IMR-90 (cell line): Measurements from ENCODE around the gene SPATA2.

ENCODE experiments used
- CTCF ChIP-seq: conservative IDR thresholded peaks from 2 replicates; pipeline ENCODE4 v1.5.1; 2012; ENCODE audit warnings: mild to moderate bottlenecking, low read depth, low read length, improper control_type of control experiment
- ELK1 ChIP-seq: fragments of 150-350 bp; IDR thresholded peaks from 2 replicates; pipeline ENCODE4 v1.6.1; 2016; ENCODE audit warnings: low read depth, mild to moderate bottlenecking, low read length, moderate library complexity, borderline replicate concordance
- FOS ChIP-seq: fragments of 150-350 bp; IDR thresholded peaks from 2 replicates; pipeline ENCODE4 v1.6.1; 2016; ENCODE audit warnings: low read depth, low read length
- MAFK ChIP-seq: IDR thresholded peaks from 2 replicates; pipeline ENCODE4 v1.6.1; 2012; ENCODE audit warnings: low read depth, low read length, improper control_type of control experiment
- MXI1 ChIP-seq: IDR thresholded peaks from 2 replicates; pipeline ENCODE4 v1.6.1; 2012; ENCODE audit warnings: low read depth, mild to moderate bottlenecking, low read length, moderate library complexity, borderline replicate concordance
- NFE2L2 ChIP-seq: fragments of 150-350 bp; IDR thresholded peaks from 2 replicates; pipeline ENCODE4 v1.6.1; 2016; ENCODE audit warnings: low read depth, mild to moderate bottlenecking, low read length
- POLR2A ChIP-seq: IDR thresholded peaks from 2 replicates; pipeline ENCODE4 v1.6.1; 2012; ENCODE audit warnings: mild to moderate bottlenecking, low read depth, low read length
- RFX5 ChIP-seq: IDR thresholded peaks from 2 replicates; pipeline ENCODE4 v1.8.0; 2012; ENCODE audit warnings: low read depth, mild to moderate bottlenecking, low read length, moderate library complexity
- SMC3 ChIP-seq: fragments of 150-350 bp; IDR thresholded peaks from 2 replicates; pipeline ENCODE4 v1.6.1; 2016; ENCODE audit warnings: low read depth, mild to moderate bottlenecking, antibody characterized with exemption, low read length, moderate library complexity
- USF2 ChIP-seq: fragments of 150-350 bp; IDR thresholded peaks from 2 replicates; pipeline ENCODE4 v1.6.1; 2017; ENCODE audit warnings: mild to moderate bottlenecking, antibody characterized with exemption, low read length, low read depth

GRCh38 chr20:49942303-49942702 is 27.0 kb upstream of the SPATA2 start:
- no peak for TF ChIP-seq USF2
- TF ChIP-seq FOS, result no peak
- no peak for TF ChIP-seq CTCF
- no peak for TF ChIP-seq ELK1
- no peak for TF ChIP-seq POLR2A
- TF ChIP-seq MXI1, result no peak
- no peak for TF ChIP-seq SMC3
- TF ChIP-seq MAFK, result no peak
- TF ChIP-seq RFX5, result no peak
- no peak for TF ChIP-seq NFE2L2
